Fibroblast of skin of scalp (primary cell): ENCODE data around the gene CAB39. TPM values are rescaled to one million over a fixed set of nuclear protein-coding genes. Genes with fewer than 3 reads are reported as not detected.

Experiments
- DNase-seq: peaks from one replicate; pipeline ENCODE4 v3.0.0-alpha.2; 2013
- polyA plus RNA-seq, 2 experiments: library from polyadenylated mRNA; unstranded; fragments of 120-200 nt; gene quantifications; one replicate each; pipeline ENCODE4 v1.2.1, GENCODE V29; 2013; ENCODE audit not compliant: insufficient read length in 2 of 2

The CAB39 gene
- 37.1 TPM for polyA plus RNA-seq (2013, experiment 1 of 2; ENCODE audit: insufficient read length)
- polyA plus RNA-seq (2013, experiment 2 of 2; ENCODE audit: insufficient read length), result 40.7 TPM

DNA sequence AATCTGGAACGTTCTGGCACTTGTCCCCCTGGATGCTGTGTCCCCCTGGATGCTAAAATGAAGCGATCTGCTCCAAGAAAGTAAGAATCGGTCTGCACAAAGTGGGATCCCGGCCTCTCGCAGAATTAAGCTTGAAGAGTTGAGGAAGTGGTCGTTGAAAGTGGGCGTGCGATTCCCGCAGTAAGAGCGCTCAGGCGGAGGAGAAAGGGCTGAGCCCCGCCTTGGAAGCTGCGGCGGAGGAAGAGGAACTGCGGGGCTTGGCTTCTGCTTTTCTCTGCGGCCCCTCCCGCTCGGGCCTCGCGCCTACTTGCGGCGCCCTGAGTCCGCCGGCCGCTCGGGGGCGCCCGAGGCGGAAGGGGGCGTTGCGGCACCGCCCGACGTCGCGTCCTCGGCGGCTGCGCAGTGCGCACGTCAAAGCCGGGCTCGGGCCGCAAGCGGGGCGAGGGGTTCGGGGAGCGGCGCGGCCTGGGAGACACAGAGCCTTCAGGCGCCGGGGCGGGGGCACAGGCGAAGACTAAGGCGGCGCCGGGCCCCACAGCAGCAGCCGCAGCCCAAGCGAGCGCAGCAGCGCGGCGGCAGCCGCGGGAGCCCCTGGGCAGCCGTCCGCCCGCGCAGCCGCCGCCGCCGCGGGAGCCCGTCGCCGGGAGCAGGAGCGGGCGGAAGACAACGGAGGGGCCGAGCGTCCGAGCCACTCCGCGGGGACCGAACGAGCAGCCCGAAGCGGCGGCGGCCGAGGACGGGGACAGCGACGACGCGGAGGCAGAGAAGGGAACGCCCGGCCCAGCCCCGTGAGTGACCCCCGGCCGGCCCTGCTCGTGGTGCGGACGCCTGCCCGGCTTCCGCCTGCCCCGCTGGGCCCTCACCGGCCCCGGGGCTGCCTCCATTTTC, at the start of gene CAB39:
TSS of gene CAB39 (plus strand) at position 400 of the 888 bp plus-strand sequence. CDS start 47,160 bp downstream, outside the sequence.
- DNase-seq, result peak; percentile 87

DNA sequence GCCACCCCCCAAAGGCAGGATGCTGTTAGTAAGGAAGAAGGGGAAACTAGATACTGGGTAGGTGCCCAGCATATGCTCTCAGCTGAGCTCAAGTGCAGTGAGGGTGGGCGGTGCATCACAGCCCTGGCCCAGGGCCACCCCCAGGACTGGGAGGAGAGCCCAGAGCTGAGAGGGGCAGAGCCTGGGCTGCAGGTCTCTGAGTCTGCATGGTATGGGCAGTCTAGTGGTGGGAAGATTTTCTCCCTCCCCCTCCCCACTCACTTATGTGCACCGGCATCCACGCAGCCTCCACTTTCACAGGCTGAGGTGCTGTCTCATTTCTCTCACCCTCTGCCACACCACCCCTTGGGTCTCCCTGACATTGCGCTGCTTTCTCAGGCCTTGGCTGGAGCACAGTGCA, 48.5 kb upstream of the CAB39 start:
- no peak for DNase-seq

- no peak for DNase-seq
Measured at GRCh38 chr2:230664844-230665243, 47.8 kb upstream of the CAB39 start.

GRCh38 chr2:230665263-230665691, 47.4 kb upstream of the CAB39 start:
- no peak for DNase-seq

DNA sequence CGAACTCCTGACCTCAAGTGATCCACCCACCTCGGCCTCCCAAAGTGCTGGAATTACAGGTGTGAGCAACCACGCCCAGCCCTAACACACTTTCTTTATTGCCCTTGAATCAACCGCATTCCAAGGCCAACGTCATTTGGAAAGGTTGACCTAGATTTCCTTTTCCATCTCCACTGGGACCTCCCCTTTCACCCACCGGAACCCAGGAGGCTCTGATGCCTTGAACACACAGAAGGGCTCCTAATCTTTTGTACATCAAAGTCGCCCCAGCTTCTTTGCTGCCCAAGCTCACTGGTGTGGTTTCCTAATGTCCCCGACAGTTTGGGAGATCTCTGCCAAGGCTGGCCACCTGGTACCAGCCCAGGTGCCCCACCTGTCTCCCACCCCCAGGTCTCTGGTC, 46.2 kb upstream of the CAB39 start:
- no peak for DNase-seq

- DNase-seq, result peak; percentile 68
Measured at GRCh38 chr2:230666885-230667712, 45.5 kb upstream of the CAB39 start.

DNA sequence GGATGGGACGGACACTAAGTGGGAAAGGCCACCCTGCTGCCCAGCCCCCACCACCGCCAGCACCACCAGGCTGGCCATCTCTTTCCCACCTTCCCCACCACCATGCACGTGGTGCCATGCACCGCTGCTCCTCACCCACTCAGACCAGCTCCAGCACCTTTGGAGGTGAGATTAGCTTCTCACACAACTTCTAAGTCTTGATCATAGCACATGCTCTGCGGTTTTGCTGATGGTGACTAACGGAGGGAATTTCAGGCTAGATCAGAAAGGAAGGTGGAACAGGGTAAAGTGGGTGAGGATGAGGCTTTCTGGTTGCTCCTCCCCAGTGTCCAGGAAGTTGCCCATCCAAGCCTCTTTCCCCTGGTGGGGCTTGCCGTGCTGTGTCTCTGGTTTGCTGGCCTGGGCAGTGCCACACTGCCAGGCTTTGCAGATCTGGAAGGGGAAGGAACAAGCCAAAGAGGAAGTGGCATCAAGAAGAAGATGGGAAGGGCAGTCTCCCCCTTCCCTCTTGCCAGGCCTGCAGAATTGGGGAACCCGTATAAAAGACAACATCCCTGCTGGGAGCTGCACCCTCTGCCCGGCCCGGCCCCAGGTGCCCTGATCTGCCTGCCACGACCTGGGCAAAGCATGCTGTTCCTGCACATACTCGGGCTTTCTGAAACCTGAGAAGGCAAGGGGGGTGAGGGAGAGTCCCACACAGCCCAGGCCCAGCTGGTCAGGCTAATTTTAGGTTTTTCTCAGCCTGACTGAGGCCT, 44.3 kb upstream of the CAB39 start:
- no peak for DNase-seq

- DNase-seq, result no peak
Measured at GRCh38 chr2:230668939-230669303, 43.7 kb upstream of the CAB39 start.

- DNase-seq, result no peak
Measured at GRCh38 chr2:230669386-230669950, 43.2 kb upstream of the CAB39 start.

GRCh38 chr2:230671117-230671516, 41.5 kb upstream of the CAB39 start:
- peak; percentile 43 for DNase-seq

DNA sequence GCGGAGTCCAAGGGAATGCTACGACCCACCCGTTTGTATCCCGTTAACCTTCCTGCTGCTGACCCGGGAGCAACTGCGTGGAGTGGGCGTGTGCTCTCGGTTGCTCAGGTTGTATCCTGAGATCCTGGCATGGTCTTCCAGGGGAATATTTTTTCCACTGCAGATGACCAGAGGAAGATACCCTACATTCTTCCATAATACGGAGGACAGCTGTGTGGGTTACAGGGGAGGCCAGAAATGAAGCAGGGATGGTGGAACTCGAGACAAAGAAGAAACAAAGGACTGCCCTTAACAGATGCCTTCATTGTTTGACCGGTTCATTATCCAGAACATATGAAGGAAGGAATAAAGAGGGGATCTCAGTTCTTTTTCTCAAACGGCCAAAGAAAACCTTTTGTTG, 39.8 kb upstream of the CAB39 start:
- no peak for DNase-seq

GRCh38 chr2:230674401-230674800, 38.2 kb upstream of the CAB39 start:
- no peak for DNase-seq

DNA sequence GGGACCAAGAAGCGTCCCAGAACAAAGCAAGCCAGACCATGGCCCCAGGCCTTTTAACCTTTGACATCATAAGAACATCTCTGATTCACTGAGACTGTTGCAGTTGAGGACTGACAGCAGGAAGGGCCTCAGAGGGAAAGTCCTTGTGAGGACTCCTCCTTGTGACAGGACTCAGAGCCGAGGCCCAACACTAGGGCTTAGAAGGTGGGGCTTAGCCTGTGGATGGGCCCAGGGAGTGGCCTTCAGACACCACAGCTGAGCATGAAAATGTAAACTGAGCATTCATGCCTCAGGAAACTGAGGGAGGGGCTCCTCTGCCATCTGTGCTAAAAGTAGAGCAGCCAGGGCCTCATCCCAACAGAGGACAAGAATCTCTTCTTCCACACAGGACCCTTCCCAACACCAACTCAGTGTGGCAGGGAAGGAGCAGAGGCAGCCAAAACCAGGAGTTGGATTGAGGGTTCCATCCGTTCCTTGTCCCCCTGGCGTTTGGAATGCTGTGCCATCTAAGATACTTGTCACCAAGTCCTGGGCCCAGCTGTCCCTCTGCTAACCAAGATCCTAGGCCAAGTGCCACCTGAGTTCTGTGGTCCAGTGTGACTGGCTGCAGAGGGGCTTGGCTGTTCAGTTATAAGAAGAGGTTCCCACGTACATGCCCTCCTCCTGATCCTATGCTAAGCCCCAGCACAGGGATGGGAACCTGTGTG, 37.5 kb upstream of the CAB39 start:
- no peak for DNase-seq

GRCh38 chr2:230676546-230676945, 36.1 kb upstream of the CAB39 start:
- no peak for DNase-seq

DNA sequence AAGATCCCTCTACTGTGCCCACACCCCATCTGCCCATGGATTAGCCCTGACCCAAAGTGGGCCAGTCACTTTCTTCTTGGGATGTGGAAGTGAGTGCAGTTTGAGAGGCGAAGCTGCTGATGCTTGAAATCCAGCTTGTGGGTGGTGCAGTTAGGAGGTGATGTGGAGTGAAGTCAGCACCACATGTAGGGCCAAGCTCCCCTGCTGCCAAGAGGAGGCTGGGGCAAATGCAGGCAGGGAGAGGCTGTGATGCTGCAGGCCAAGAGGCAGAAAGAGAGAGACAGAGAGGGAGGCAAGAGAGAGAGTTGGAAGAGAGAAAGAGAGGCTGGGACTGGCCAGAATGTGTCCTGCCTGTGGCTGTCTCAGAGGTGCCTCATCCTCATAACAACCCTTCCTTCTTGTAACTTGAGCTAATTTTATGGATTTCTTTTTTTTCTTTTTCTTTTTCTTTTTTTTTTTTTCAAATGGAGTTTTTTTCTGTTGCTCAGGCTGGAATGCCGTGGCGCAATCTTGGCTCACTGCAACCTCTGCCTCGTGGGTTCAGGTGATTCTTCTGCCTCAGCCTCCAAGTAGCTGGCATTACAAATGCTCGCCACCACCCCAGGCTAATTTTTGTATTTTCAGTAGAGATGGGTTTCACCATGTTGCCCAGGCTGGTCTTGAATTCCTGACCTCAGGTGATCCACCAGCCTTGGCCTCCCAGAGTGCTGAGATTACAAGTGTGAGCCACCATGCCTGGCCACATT, 35.3 kb upstream of the CAB39 start:
- no peak for DNase-seq

DNA sequence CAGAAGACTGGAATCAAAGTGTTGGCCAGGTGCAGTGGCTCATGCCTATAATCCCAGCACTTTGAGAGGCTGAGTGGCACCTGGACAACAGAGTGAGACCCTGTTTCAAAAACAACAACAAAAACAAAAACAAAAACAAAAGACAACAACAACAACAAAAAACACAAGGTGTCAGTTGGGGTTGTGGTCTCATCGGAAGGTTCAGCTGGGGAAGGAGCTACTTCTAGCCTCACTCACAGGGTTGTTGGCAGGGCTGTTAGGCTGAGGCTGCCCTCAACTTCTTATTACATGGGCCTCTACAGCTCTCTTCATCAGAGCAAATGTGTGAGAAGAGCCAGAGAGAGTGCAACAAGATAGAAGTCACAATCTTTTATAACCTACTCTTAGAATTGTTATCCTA, 34.6 kb upstream of the CAB39 start:
- no peak for DNase-seq

DNA sequence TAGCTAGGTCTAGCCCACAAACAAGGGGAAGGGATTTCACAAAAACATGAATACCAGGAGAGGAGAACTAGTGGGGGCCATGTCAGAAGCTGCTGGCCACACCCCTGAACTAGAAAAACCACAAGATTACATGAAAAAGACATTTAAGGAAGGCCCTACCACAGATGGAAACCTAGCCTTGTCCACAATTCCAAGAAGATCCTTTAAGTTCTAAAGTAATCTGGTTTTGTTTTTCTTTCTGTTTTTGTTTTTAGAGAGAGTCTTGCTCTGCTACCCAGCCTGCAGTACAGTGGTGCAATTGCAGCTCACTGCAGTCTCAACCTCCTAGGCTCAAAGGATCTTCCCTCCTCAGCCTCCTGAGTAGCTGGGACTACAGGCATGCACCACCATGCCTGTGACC, 34.2 kb upstream of the CAB39 start:
- no peak for DNase-seq

DNA sequence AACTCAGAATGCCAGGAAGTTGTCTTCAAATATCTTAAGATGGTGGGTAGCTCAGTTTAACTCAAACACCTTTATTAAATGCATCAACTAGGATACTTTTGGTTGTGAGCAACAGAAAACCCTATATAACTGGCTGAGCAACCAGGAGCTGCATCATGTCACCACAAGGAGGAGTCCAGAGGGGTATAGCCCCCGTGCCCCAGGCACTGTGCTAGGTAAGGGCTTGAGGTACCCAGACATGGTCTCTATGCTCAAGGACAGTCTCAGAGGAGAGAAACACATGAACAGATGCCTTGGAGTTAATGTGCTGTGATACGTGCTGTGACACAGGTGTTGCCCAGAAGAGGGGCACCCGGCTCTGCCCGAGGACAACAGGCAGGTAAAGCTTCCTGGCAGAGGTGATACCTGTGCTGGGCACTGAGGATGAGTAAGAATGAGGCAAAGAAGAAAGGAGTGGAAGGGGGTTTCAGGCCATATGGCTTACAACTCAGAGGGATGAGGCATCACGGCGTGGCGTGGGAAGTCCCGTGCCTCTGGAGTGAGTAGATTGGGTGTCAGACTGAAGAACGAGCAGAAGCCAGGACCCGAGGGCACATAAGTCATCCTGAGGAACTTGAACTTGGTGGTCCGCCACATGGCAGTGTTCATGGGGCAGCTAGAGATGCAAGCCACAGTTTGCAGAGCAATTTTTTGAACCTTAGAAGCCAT, 32.0 kb upstream of the CAB39 start:
- DNase-seq, result no peak

- DNase-seq, result no peak
Measured at GRCh38 chr2:230681171-230681545, 31.5 kb upstream of the CAB39 start.

GRCh38 chr2:230682546-230682945, 30.1 kb upstream of the CAB39 start:
- DNase-seq, result no peak
